ENCODE measurements around the gene RNF220.

DNA sequence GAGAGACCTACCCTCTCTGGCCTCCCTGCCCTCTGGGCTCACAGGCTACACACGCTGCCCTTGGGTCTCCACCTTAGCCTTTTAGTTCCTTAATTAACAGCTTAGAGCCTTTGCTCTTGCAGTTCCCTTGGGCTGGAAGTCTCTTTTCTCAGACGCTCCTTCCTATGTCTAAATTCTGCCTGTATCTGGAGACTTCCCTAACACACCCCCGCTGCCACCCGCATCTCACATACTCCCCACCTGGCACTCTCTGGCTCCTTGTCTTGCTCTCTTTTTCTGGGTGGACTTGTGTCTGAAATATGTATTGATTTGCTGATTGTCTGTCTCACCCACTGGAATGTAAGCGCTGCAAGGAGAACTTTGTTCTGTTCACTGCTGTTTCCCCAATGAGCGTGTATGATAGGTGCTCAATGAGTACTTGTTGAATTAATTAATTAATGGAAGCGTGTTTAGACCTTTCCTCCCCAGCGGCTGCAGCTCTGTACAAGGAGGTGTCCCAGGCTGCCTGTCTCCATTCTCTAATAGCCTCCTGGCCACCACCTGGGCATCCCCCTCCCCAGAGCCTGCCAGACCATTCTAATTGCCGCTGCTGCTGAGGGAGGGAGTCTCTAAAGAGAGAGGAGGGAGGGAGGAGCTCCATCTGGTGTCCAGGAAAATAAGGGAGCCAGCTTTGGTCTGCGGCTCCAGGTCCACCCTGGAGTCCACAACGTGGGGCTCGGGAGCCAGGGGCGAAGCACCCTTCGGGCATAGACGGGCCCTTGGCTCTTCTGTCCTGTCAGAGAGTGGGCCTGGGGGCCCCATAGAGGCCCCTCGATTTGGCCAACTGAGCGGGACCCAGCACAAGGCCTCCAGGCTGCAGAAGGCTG lies 95.4 kb downstream of the RNF220 start:
- no peak for TF ChIP-seq GATA3 (IDR thresholded peaks at IDR 0.05; ENCODE audit: low read depth, low read length)
- TF ChIP-seq GATA2 (IDR thresholded peaks at IDR 0.05; ENCODE audit: low read depth, low read length): no peak

Measured in SH-SY5Y (cell line).